Urinary bladder (tissue), 4 donors: ENCODE data around the gene SKIL. TPM values are rescaled to one million over a fixed set of nuclear protein-coding genes. Genes with fewer than 3 reads are reported as not detected.
"Not testable (repeated sequence)": the region's sequence is repeated elsewhere in the genome, so short reads cannot be mapped to it uniquely, and the experiment has no call there.

Source experiments
- DNase-seq: peaks from one replicate; pipeline ENCODE4 v3.0.0-alpha.2; 2015; ENCODE audit errors: extremely low spot score
- H3K27ac ChIP-seq: one replicate; pipeline ENCODE4 v1.5.1; 2013; ENCODE audit warnings: low read depth, mild to moderate bottlenecking, moderate library complexity
- H3K36me3 ChIP-seq: one replicate; pipeline ENCODE4 v1.6.1; 2013; ENCODE audit warnings: mild to moderate bottlenecking, moderate library complexity; ENCODE audit not compliant: insufficient read depth
- H3K4me1 ChIP-seq: one replicate; pipeline ENCODE4 v1.6.1; 2013; ENCODE audit warnings: mild to moderate bottlenecking, moderate library complexity; ENCODE audit not compliant: insufficient read depth
- H3K4me3 ChIP-seq: one replicate; pipeline ENCODE4 v1.5.1; 2013; ENCODE audit warnings: low read depth, low read length
- WGBS: extraction: QIAGEN DNeasy Blood & Tissue Kit; methylation state at CpG from one replicate; pipeline ENCODE4 v1.1.7; 2013; 5-methylcytosine and 5-hydroxymethylcytosine counted together
- polyA plus RNA-seq: library from polyadenylated mRNA; stranded (reverse); fragments of 200-250 nt; gene quantifications from one replicate; pipeline ENCODE4 v1.2.3, GENCODE V29; 2013
- total RNA-seq: library from RNA; depleted of rRNA; stranded (reverse); fragments of >200 nt; gene quantifications from one replicate; pipeline ENCODE4 v1.2.3, GENCODE V29; 2014
- donor health status: healthy with polysubstance abuse.
- donor health status: healthy.

The SKIL gene
- total and polyA plus RNA-seq, 2 donors: 10.7 to 124 TPM

GRCh38 chr3:170331143-170331542 lies 26.4 kb upstream of the SKIL start:
- H3K36me3 ChIP-seq: no peaks in the 10 kb centered on the region
- H3K4me1 ChIP-seq: no peaks in the 10 kb centered on the region
- WGBS: 69% methylated on average over 4 of the region's 4 CpGs
- no peak for DNase-seq
- no peak overlapping the region for H3K4me3 ChIP-seq
- no peak overlapping the region for H3K27ac ChIP-seq

GRCh38 chr3:170337420-170337819 lies 20.1 kb upstream of the SKIL start:
- Histone ChIP-seq H3K36me3 (no peaks in the 10 kb centered on the region), H3K4me1 (no peaks in the 10 kb centered on the region), H3K27ac (no peak overlapping the region), H3K4me3 (no peak overlapping the region)
- DNase-seq: no peak
- WGBS: 71% methylated on average over 3 of the region's 3 CpGs

GRCh38 chr3:170338690-170339340 lies 18.7 kb upstream of the SKIL start:
- Histone ChIP-seq H3K36me3 (no peaks in the 10 kb centered on the region), H3K4me1 (no peaks in the 10 kb centered on the region), H3K4me3 (no peak overlapping the region), H3K27ac (no peak overlapping the region)
- DNase-seq: no peak
- WGBS: 88% methylated on average over 1 of the region's 1 CpG

GRCh38 chr3:170342273-170342672 lies 15.2 kb upstream of the SKIL start:
- H3K4me3 ChIP-seq, DNase-seq, H3K36me3 ChIP-seq, H3K27ac ChIP-seq, H3K4me1 ChIP-seq: not testable (repeated sequence)
- WGBS: 98% methylated on average over 9 of the region's 9 CpGs

- DNase-seq, H3K36me3 ChIP-seq, H3K4me1 ChIP-seq, H3K27ac ChIP-seq, H3K4me3 ChIP-seq: not testable (repeated sequence)
- 45% methylated on average over 6 of the region's 6 CpGs for WGBS
Measured at GRCh38 chr3:170343859-170344258, 13.7 kb upstream of the SKIL start.

GRCh38 chr3:170344971-170345370 lies 12.5 kb upstream of the SKIL start:
- Histone ChIP-seq H3K4me3 (no peak overlapping the region), H3K4me1 (no peaks in the 10 kb centered on the region), H3K27ac (no peak overlapping the region), H3K36me3 (no peaks in the 10 kb centered on the region)
- 94% methylated on average over 4 of the region's 4 CpGs for WGBS
- no peak for DNase-seq

GRCh38 chr3:170346481-170347392 lies 10.8 kb upstream of the SKIL start:
- Histone ChIP-seq H3K4me3 (no peak overlapping the region), H3K36me3 (no peaks in the 10 kb centered on the region), H3K4me1 (no peaks in the 10 kb centered on the region), H3K27ac (no peak overlapping the region)
- DNase-seq: no peak
- 94% methylated on average over 12 of the region's 12 CpGs for WGBS

GRCh38 chr3:170350515-170351413 lies 6.8 kb upstream of the SKIL start:
- no peaks in the 10 kb centered on the region for H3K4me1 ChIP-seq
- no peaks in the 10 kb centered on the region for H3K36me3 ChIP-seq
- WGBS: 53% methylated on average over 8 of the region's 8 CpGs
- H3K4me3 ChIP-seq: no peak overlapping the region
- DNase-seq: no peak
- no peak overlapping the region for H3K27ac ChIP-seq

GRCh38 chr3:170352936-170353335 lies 4.6 kb upstream of the SKIL start:
- Histone ChIP-seq H3K36me3 (no peaks in the 10 kb centered on the region), H3K27ac (no peak overlapping the region), H3K4me3 (no peak overlapping the region), H3K4me1 (no peaks in the 10 kb centered on the region)
- WGBS: 81% methylated on average over 7 of the region's 7 CpGs
- DNase-seq: no peak

GRCh38 chr3:170353485-170353884 lies 4.0 kb upstream of the SKIL start:
- Histone ChIP-seq H3K27ac (no peak overlapping the region), H3K4me3 (no peak overlapping the region), H3K4me1 (no peaks in the 10 kb centered on the region), H3K36me3 (no peaks in the 10 kb centered on the region)
- no peak for DNase-seq

GRCh38 chr3:170354760-170355159 lies 2.8 kb upstream of the SKIL start:
- no peak for DNase-seq
- no peak overlapping the region for H3K4me3 ChIP-seq
- H3K27ac ChIP-seq: no peak overlapping the region

GRCh38 chr3:170355738-170356595 lies 1.5 kb upstream of the SKIL start:
- Histone ChIP-seq H3K4me3 (peak overlapping the region; percentile 85), H3K36me3 (no peaks in the 10 kb centered on the region), H3K27ac (peak overlapping the region; percentile 94), H3K4me1 (no peaks in the 10 kb centered on the region)
- 5% methylated on average over 22 of the region's 22 CpGs for WGBS
- DNase-seq: peak; percentile 80

More at GRCh38 chr3:170354760-170355159, 2.8 kb upstream of the SKIL start:
- no peaks in the 10 kb centered on the region for H3K36me3 ChIP-seq
- H3K4me1 ChIP-seq: no peaks in the 10 kb centered on the region
- WGBS: 97% methylated on average over 4 of the region's 4 CpGs
